GM12801 (cell line): ENCODE results near the gene ETNK1.

Experiments used
- CTCF ChIP-seq: IDR thresholded peaks from one replicate; pipeline ENCODE4 v1.5.1; 2011; ENCODE audit warnings: control low read depth; ENCODE audit not compliant: insufficient read length; ENCODE audit errors: extremely low read depth

Gene ETNK1

GRCh38 chr12:22598141-22598762 lies 26.7 kb upstream of the ETNK1 start:
- no peak for TF ChIP-seq CTCF

GRCh38 chr12:22598763-22599161 lies 26.2 kb upstream of the ETNK1 start:
- TF ChIP-seq CTCF, result no peak

- TF ChIP-seq CTCF, result no peak
Observed at GRCh38 chr12:22600181-22600580, 24.8 kb upstream of the ETNK1 start.

GRCh38 chr12:22609501-22609900 lies 15.5 kb upstream of the ETNK1 start:
- no peak for TF ChIP-seq CTCF

GRCh38 chr12:22610131-22610530 lies 14.8 kb upstream of the ETNK1 start:
- no peak for TF ChIP-seq CTCF

- no peak for TF ChIP-seq CTCF
Observed at GRCh38 chr12:22615963-22616501, 8.9 kb upstream of the ETNK1 start.

- no peak for TF ChIP-seq CTCF
Observed at GRCh38 chr12:22617630-22618029, 7.3 kb upstream of the ETNK1 start.

GRCh38 chr12:22624548-22624869 lies 462 bp upstream of the ETNK1 start:
- no peak for TF ChIP-seq CTCF
